HG03439 (cell line): Measurements from ENCODE around the gene R3HDM4.
"Not testable (repeated sequence)": the region's sequence is repeated elsewhere in the genome, so short reads cannot be mapped to it uniquely, and the experiment has no call there.

Source experiments
- ATAC-seq: cut with Tn5 transposase; IDR thresholded peaks from one replicate; pipeline ENCODE4 v1.9.1; 2021; ENCODE audit warnings: mild to moderate bottlenecking, moderate library complexity; ENCODE audit not compliant: unreplicated experiment

R3HDM4 gene

GRCh38 chr19:877992-878660, 34.9 kb downstream of the R3HDM4 start:
- not testable (repeated sequence) for ATAC-seq

- no peak for ATAC-seq
Observed at GRCh38 chr19:876780-877314, 36.2 kb downstream of the R3HDM4 start.

- no peak for ATAC-seq
Observed at GRCh38 chr19:876089-876488, 36.9 kb downstream of the R3HDM4 start.

GRCh38 chr19:875265-875879, 37.6 kb downstream of the R3HDM4 start:
- no peak for ATAC-seq

GRCh38 chr19:873561-874041, 39.4 kb downstream of the R3HDM4 start:
- ATAC-seq = no peak

- no peak for ATAC-seq
Observed at GRCh38 chr19:873084-873483, 39.9 kb downstream of the R3HDM4 start.

GRCh38 chr19:872266-872951, 40.6 kb downstream of the R3HDM4 start:
- no peak for ATAC-seq

- ATAC-seq = no peak
Observed at GRCh38 chr19:871446-872265, 41.4 kb downstream of the R3HDM4 start.

- no peak for ATAC-seq
Observed at GRCh38 chr19:870963-871401, 42.0 kb downstream of the R3HDM4 start.

- no peak for ATAC-seq
Observed at GRCh38 chr19:870314-870713, 42.7 kb downstream of the R3HDM4 start.

GRCh38 chr19:869245-870177, 43.5 kb downstream of the R3HDM4 start:
- ATAC-seq = no peak

GRCh38 chr19:868458-869244, 44.4 kb downstream of the R3HDM4 start:
- no peak for ATAC-seq

- ATAC-seq = no peak
Observed at GRCh38 chr19:867855-868457, 45.1 kb downstream of the R3HDM4 start.

GRCh38 chr19:867301-867793, 45.7 kb downstream of the R3HDM4 start:
- ATAC-seq = no peak

GRCh38 chr19:866769-867300, 46.2 kb downstream of the R3HDM4 start:
- no peak for ATAC-seq

GRCh38 chr19:863315-863620, 49.8 kb downstream of the R3HDM4 start:
- no peak for ATAC-seq

GRCh38 chr19:862581-863314, 50.3 kb downstream of the R3HDM4 start:
- no peak for ATAC-seq
